Left ventricle myocardium inferior (tissue), 1 donor: ENCODE results near the gene SMCHD1. TPM values are rescaled to one million over a fixed set of nuclear protein-coding genes. Genes with fewer than 3 reads are reported as not detected.

Experiments used
- DNase-seq: peaks from one replicate; pipeline ENCODE4 v3.0.0-alpha.2; 2020
- H3K27ac ChIP-seq: fragments of 200-600 bp; replicated peaks from 2 replicates; pipeline ENCODE4 v1.8.0; 2021
- H3K27me3 ChIP-seq: fragments of 200-600 bp; 2 replicates; pipeline ENCODE4 v1.8.0; 2021; ENCODE audit warnings: low read depth
- H3K36me3 ChIP-seq: fragments of 200-600 bp; 2 replicates; pipeline ENCODE4 v1.8.0; 2021
- H3K4me1 ChIP-seq: fragments of 200-600 bp; 2 replicates; pipeline ENCODE4 v1.8.0; 2021
- H3K4me3 ChIP-seq: fragments of 200-600 bp; 2 replicates; pipeline ENCODE4 v1.8.0; 2021; ENCODE audit warnings: mild to moderate bottlenecking, moderate library complexity
- H3K9me3 ChIP-seq: fragments of 200-600 bp; replicated peaks from 2 replicates; pipeline ENCODE4 v1.8.0; 2021
- intact Hi-C: fragments of 100-400 bp; cut with micrococcal nuclease; formaldehyde crosslinking; loops from one replicate; pipeline ENCODE4 v1.11.0; 2022
- total RNA-seq: library from RNA; stranded (reverse); fragmentation: NEBNext Ultra II Directional; extraction: Animal tissue kit (Norgen Biotek cat#: 25700); gene quantifications from one replicate; pipeline ENCODE4 v1.2.1, GENCODE V29; 2021
- TF ChIP-seq, protein P1 (sequence below): fragments of 200-600 bp; IDR thresholded peaks from 2 replicates; pipeline ENCODE4 v1.8.0; 2021; ENCODE audit warnings: antibody characterized with exemption, mild to moderate bottlenecking, borderline replicate concordance
- donor health status: DM: no; HTN: yes; CAD: no; lungs with severe emphysema.

The SMCHD1 gene
- total RNA-seq, 1 donor from 2014 or later, result 26.6 TPM

- Histone ChIP-seq H3K27ac (peak overlapping the region; percentile 81), H3K9me3 (no peaks in the 10 kb centered on the region), H3K27me3 (no peaks in the 10 kb centered on the region), H3K4me1 (peaks cover 23% of the 10 kb centered on the region), H3K36me3 (no peaks in the 10 kb centered on the region), H3K4me3 (no peak overlapping the region)
- DNase-seq, result no peak
- intact Hi-C loops, result no loop called here
- TF ChIP-seq, protein P1, sequence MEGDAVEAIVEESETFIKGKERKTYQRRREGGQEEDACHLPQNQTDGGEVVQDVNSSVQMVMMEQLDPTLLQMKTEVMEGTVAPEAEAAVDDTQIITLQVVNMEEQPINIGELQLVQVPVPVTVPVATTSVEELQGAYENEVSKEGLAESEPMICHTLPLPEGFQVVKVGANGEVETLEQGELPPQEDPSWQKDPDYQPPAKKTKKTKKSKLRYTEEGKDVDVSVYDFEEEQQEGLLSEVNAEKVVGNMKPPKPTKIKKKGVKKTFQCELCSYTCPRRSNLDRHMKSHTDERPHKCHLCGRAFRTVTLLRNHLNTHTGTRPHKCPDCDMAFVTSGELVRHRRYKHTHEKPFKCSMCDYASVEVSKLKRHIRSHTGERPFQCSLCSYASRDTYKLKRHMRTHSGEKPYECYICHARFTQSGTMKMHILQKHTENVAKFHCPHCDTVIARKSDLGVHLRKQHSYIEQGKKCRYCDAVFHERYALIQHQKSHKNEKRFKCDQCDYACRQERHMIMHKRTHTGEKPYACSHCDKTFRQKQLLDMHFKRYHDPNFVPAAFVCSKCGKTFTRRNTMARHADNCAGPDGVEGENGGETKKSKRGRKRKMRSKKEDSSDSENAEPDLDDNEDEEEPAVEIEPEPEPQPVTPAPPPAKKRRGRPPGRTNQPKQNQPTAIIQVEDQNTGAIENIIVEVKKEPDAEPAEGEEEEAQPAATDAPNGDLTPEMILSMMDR, result no peak
Measured at GRCh38 chr18:2635586-2635985, 19.9 kb upstream of the SMCHD1 start.

GRCh38 chr18:2636126-2636631, 19.3 kb upstream of the SMCHD1 start:
- intact Hi-C loops, result no loop called here
- peak overlapping the region; percentile 81 for H3K27ac ChIP-seq
- H3K27me3 ChIP-seq, result no peaks in the 10 kb centered on the region
- H3K4me3 ChIP-seq, result peak overlapping the region; percentile 29
- H3K36me3 ChIP-seq, result no peaks in the 10 kb centered on the region
- H3K4me1 ChIP-seq, result peaks cover 28% of the 10 kb centered on the region
- H3K9me3 ChIP-seq, result no peaks in the 10 kb centered on the region
- no peak for DNase-seq
- TF ChIP-seq, protein P1, result no peak

DNA sequence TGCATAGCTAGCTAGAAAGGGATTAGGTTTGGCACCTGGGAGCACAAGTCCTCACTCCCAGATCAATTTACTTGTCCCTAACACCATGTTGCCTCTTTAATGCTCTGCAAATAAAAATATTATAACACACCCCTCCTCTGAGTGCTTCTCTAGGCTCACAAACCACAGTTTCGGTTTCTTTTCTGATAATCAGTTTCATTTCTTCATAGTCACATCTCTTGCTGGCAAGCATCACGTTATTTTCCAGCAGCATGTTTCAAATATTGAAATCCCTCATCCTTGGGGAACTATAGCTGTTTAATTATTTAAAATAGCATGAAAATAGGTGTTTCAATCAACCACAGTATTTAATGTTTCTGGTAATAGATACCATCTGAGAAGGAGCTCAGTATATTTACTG, 13.9 kb upstream of the SMCHD1 start:
- intact Hi-C loops, result no loop called here
- TF ChIP-seq, protein P1, result no peak
- peak overlapping the region; percentile 38 for H3K4me3 ChIP-seq

DNA sequence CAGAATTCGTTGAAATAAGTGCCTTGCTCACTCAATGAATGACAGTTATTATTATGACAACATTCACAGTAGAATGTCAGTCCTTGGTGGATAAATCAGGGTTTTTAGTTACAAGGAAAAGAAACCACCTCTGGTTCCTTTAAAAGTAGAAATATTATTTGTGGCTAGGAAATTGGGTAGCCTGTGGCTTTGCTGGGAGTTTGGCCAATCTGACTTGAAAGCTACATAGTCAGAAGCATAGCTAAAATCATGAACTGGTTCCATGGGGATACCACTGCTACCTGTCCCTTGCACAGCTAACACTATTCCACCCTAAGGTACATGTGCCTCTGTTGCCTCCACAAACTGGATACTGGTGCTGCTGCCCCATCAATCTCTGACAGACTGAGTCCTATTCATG, 12.8 kb upstream of the SMCHD1 start:
- DNase-seq, result no peak
- Histone ChIP-seq H3K4me1 (peaks cover 13% of the 10 kb centered on the region), H3K27ac (no peak overlapping the region), H3K9me3 (no peaks in the 10 kb centered on the region), H3K36me3 (no peaks in the 10 kb centered on the region), H3K27me3 (no peaks in the 10 kb centered on the region), H3K4me3 (no peak overlapping the region)
- intact Hi-C loops, result no loop called here
- TF ChIP-seq, protein P1, result no peak

More for the DNA sequence above, 13.9 kb upstream of the SMCHD1 start:
- Histone ChIP-seq H3K27me3 (no peaks in the 10 kb centered on the region), H3K27ac (peak overlapping the region; percentile 72), H3K9me3 (no peaks in the 10 kb centered on the region), H3K36me3 (no peaks in the 10 kb centered on the region), H3K4me1 (peaks cover 21% of the 10 kb centered on the region)
- DNase-seq, result no peak

- peaks cover 13% of the 10 kb centered on the region for H3K4me1 ChIP-seq
- DNase-seq, result no peak
- TF ChIP-seq, protein P1, result no peak
Measured at GRCh38 chr18:2644535-2644934, 11.0 kb upstream of the SMCHD1 start.

More at GRCh38 chr18:2644535-2644934, 11.0 kb upstream of the SMCHD1 start:
- no peak overlapping the region for H3K27ac ChIP-seq
- intact Hi-C loops, result no loop called here
- H3K27me3 ChIP-seq, result no peaks in the 10 kb centered on the region
- H3K36me3 ChIP-seq, result no peaks in the 10 kb centered on the region
- no peaks in the 10 kb centered on the region for H3K9me3 ChIP-seq
- no peak overlapping the region for H3K4me3 ChIP-seq
